NCI-H510A (cell line): ENCODE measurements around the gene ZDHHC11B.
"Not testable (repeated sequence)": the region's sequence is repeated elsewhere in the genome, so short reads cannot be mapped to it uniquely, and the experiment has no call there.

Experiments
- DNase-seq: peaks from one replicate; lab custom pipeline; 2025; lab: John Stamatoyannopoulos, UW

ZDHHC11B gene

GRCh38 chr5:753567-754142 is 30.9 kb downstream of the ZDHHC11B start:
- DNase-seq = not testable (repeated sequence)

GRCh38 chr5:752532-753115 is 31.9 kb downstream of the ZDHHC11B start:
- DNase-seq = not testable (repeated sequence)

GRCh38 chr5:751992-752391 is 32.5 kb downstream of the ZDHHC11B start:
- DNase-seq = not testable (repeated sequence)

- DNase-seq = no peak
Observed at GRCh38 chr5:751496-751895, 33.0 kb downstream of the ZDHHC11B start.

- DNase-seq = not testable (repeated sequence)
Observed at GRCh38 chr5:750226-750625, 34.3 kb downstream of the ZDHHC11B start.

GRCh38 chr5:749101-749670 is 35.3 kb downstream of the ZDHHC11B start:
- DNase-seq = no peak

- DNase-seq = not testable (repeated sequence)
Observed at GRCh38 chr5:748011-748980, 36.2 kb downstream of the ZDHHC11B start.

GRCh38 chr5:747303-747844 is 37.2 kb downstream of the ZDHHC11B start:
- DNase-seq = not testable (repeated sequence)

GRCh38 chr5:746258-746761 is 38.2 kb downstream of the ZDHHC11B start:
- no peak for DNase-seq

GRCh38 chr5:745272-746142 is 39.0 kb downstream of the ZDHHC11B start:
- not testable (repeated sequence) for DNase-seq

GRCh38 chr5:743696-744404 is 40.7 kb downstream of the ZDHHC11B start:
- not testable (repeated sequence) for DNase-seq

- not testable (repeated sequence) for DNase-seq
Observed at GRCh38 chr5:742276-742675, 42.3 kb downstream of the ZDHHC11B start.

GRCh38 chr5:734145-734544 is 50.4 kb downstream of the ZDHHC11B start:
- not testable (repeated sequence) for DNase-seq

GRCh38 chr5:732754-733454 is 51.6 kb downstream of the ZDHHC11B start:
- DNase-seq = not testable (repeated sequence)

- not testable (repeated sequence) for DNase-seq
Observed at GRCh38 chr5:729225-729624, 55.3 kb downstream of the ZDHHC11B start.

- DNase-seq = not testable (repeated sequence)
Observed at GRCh38 chr5:727087-727486, 57.4 kb downstream of the ZDHHC11B start.

GRCh38 chr5:723865-724264 is 60.7 kb downstream of the ZDHHC11B start:
- DNase-seq = not testable (repeated sequence)

GRCh38 chr5:723309-723708 is 61.2 kb downstream of the ZDHHC11B start:
- DNase-seq = not testable (repeated sequence)

- not testable (repeated sequence) for DNase-seq
Observed at GRCh38 chr5:719379-719778, 65.2 kb downstream of the ZDHHC11B start.
